ENCODE results near the gene SLC26A9.

The SLC26A9 gene

GRCh38 chr1:205972491-205973168 is 29.4 kb upstream of the SLC26A9 start:
- FAIRE-seq, result no peak

- no peak for FAIRE-seq
These were observed 28.8 kb upstream of the SLC26A9 start for GRCh38 chr1:205972081-205972480.

DNA sequence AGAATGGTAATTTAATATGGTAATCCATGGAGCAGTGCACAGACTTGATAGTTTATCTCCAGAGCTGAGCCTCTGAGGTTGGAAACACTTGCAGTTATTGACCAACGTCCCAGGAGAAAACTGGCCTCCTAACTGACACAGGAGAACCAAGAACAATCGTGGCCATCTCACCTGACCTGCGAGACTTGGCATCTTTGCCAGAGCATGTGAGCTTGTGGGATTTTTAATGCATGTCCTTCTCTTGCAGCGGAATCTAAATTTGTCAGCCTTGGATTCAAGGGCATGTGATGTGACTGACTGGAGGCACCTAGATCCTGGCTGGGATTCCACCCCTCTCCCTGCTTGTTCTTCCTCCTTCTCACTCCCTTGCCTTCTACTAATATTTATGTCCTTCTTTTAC is 27.8 kb upstream of the SLC26A9 start:
- no peak for FAIRE-seq

DNA sequence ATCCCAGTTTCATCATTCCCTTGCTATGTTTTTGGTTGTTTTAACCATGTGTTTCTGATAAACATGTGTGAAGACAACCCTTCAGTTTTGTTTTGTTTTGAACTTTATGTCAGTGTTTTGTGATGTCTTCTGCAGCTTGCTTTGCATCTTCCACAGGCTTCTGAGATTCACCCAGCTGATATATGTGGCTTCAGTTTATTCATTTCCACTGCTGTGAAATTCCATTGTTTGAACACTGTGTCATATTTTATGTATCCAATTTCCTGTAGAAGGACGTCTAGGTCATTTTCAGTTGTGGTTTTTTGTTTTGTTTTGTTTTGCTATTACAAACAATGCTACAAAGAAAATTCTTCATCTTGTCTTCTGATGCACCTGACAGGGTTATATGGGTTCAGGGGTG is 27.2 kb upstream of the SLC26A9 start:
- FAIRE-seq, result no peak

- FAIRE-seq, result no peak
These were observed 26.0 kb upstream of the SLC26A9 start for GRCh38 chr1:205969229-205969628.

- no peak for FAIRE-seq
These were observed 24.5 kb upstream of the SLC26A9 start for GRCh38 chr1:205967554-205968335.

GRCh38 chr1:205965036-205965884 is 22.0 kb upstream of the SLC26A9 start:
- FAIRE-seq, result no peak

DNA sequence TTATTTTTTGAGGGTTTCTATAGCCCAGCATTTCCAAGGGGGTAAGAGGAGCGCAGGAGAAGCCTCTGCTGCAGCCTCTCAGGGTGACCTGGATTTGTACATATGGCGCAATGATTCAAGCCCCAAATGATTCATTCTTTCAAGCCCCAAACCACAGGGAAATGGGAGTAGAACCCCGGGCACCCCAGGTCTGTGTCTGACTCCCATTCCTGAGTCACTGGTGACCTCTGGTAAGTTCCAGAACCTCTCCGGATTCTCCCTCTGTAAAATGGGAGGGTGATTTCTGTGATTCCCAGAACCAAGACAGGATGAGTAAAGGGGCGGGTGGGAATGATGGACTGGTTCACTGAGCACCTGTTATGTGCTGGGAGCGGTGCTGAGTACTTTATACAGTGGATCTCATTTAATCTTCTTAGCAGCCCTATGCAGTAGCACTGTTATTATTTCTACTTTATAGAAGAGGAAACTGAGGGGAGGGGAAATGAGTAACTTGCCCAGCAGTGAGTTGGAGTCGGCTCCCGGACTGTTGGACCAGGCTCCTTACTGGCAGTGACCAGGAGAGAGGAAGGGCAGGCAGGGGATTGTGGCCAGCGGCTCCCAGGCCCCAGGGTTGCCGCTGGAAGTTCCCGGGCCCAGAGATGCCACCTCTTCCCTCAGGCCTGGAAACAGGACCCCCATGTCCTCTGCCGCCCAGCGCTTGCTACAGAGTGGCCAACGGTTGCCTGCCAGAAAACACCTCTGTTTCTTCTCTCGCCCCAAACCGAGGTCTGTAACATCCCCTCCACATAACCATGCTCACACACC is 20.3 kb upstream of the SLC26A9 start:
- no peak for FAIRE-seq

GRCh38 chr1:205962821-205963221 is 19.6 kb upstream of the SLC26A9 start:
- FAIRE-seq, result no peak

DNA sequence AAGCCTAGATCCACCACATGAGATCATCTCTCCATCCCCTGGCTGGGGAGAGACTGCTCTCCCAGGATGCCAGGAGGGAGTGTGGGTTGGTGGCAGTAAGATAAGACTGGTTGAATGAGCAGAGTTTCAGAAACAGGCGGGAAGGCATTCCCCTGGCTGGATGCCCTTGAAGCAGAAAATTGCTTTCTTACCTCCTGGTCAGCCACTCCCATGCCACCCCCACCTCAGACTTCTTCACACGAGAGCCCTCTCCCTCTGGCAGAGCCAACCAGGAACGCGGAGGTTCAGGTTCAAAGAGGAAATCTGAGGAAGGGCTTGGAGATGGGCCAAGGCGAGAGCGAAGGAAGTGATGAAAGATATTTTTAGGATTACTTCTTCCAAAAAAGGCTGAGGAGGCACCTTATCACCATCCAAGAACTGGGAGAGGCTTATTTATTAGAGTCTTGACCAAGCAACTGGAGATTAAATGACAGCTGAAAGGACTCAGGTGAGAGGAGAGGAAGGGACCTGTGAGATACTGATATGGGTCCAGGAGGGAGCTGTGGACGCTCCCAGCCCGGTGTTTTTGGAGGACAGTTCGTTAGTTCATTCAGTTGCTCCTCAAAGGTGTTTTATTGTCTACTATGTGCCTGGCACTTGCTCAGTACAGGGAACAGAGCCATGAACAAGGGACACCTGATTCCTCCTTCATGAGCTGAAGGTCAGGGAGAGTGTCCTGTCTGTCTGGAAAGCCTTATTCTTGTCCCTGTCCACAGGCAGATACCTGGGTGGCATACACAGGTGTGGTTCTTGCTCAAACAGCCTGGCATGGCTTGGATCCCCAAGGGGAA is 18.9 kb upstream of the SLC26A9 start:
- FAIRE-seq, result no peak

GRCh38 chr1:205961405-205961804 is 18.1 kb upstream of the SLC26A9 start:
- no peak for FAIRE-seq

- no peak for FAIRE-seq
These were observed 16.5 kb upstream of the SLC26A9 start for GRCh38 chr1:205959789-205960188.

DNA sequence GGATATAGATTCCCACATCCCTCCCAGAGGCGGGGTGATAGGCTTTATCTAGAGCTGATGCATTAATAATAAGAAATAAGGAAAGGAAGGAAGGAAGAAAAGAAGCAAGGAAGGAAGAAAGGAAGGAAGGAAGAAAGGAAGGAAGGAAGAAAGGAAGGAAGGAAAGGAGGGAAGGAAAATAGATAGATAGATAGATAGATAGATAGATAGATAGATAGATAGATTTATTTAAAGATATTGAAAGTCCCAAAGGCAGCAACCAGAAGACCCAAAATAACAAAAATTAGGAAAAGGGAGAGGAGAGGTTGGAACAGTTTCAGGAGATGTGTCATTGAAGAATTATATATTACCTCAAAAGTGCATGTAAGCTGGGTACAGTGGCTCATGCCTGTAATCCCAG is 12.2 kb upstream of the SLC26A9 start:
- no peak for FAIRE-seq

DNA sequence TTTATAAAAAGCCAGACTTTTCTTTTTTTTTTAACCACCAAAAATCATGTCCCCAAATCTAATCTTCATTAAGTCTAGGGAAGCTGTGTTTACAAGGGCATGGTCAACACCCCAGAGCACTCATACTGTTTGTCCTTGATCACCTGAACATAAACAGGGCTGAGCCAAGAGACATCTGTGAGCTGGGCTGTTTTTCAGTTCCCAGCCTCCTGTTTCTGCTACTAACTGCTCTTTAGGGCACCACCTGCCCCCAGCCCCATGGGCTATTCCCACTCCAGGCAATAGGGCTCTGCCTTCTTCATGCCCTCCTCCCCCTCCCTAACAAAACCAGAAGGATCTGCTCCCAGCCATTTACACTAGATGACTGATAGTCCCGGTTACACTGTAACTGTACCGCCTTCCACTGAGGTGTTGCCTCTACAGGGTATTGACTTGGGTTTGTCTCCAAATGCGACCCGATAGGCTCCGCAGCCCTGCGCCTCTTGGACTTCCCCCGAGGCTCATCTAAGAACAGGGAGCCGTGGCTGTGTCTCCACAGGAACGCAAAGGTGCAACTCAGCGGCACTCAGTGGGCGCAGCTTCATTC is 11.7 kb upstream of the SLC26A9 start:
- FAIRE-seq, result no peak

DNA sequence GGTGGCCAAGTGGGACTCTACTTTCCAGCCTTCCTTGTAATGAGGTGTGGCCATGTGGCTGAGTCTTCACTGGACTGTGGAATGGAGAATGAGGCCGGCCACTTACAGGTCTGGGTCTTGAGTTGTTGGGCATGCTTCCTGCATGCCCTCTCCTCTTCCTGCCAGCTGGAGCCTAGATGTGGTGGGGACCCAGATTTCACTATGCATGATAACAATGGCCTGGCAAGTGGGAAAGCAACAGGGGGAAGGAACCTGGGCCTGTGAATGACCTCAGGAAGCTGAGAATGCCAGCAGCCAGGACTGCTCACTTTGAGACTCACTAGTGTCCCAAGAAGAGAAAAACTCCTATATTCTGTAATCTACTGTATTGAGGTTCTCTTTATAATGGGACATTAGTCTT is 8.5 kb upstream of the SLC26A9 start:
- no peak for FAIRE-seq

GRCh38 chr1:205950826-205951549 is 7.7 kb upstream of the SLC26A9 start:
- FAIRE-seq, result no peak

- no peak for FAIRE-seq
These were observed 7.0 kb upstream of the SLC26A9 start for GRCh38 chr1:205950280-205950679.

DNA sequence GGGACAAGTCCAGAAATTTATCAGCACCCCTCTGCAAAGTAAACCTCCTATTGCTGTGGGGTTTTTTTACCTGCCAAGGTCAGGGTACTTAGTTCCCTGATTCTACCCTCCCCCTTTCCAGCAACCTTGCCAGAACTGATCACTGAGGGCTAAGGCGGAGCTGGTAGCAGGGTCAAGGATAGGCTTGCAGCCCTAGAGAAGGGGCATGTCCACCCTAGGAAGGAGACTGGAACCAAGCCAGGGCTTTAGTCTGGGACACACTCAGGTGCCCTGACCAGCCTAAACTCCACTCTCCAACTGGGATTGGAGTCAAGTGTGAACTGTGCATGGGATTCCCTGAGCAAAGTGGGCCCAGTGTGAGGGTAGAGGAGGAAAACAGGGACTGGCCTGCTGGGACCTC is 6.5 kb upstream of the SLC26A9 start:
- FAIRE-seq, result no peak

DNA sequence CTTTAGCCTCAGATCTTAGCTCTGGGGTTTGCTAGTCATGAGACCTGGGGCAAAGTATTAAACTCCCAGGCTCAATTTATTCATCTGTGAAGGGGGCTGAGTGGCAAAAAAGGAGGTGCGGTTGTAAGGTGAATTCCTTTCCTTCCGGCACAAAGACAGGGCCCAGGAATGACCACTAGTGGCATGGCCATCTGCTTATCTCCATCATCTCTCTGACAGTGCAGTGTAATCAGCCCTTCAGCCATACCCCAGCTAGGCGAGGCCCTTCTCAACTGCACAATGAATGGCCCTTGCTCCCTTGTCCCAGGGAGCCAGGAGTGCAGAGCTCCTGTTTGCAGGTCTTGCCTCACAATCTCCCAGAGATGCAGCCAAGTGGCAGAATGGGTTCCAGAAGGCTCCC is 5.6 kb upstream of the SLC26A9 start:
- no peak for FAIRE-seq

DNA sequence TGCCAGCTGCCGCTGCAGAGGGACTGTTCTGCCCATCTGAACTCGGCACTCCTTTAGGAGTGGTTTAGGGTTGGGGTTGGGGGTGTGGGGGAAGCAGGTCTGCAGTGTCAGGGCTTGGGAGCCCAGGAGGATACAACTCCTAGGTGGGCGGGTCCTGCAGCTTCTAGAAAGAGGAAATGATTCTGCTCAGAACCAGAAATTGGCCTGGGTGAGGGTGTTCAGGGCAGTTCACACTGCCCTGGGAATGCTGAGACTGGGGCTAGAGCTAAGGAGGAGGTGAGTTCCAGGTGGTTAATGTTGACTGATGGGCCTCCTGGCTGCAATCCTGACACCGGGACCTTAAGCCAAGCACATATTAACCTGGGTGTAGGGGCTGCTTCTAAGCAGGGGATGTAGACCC is 4.8 kb upstream of the SLC26A9 start:
- no peak for FAIRE-seq

- FAIRE-seq, result no peak
These were observed 3.8 kb upstream of the SLC26A9 start for GRCh38 chr1:205947024-205947423.

All from A204.1 (cell line).